CD14-positive monocyte (primary cell): ENCODE data around the gene MFRP. TPM values are rescaled to one million over a fixed set of nuclear protein-coding genes. Genes with fewer than 3 reads are reported as not detected.
"Not testable (repeated sequence)": the region's sequence is repeated elsewhere in the genome, so short reads cannot be mapped to it uniquely, and the experiment has no call there.

Experiments
- DNase-seq, 3 donors: peaks; one replicate each; pipeline ENCODE4 v3.0.0-alpha.2; 2011 to 2022
- H2AFZ ChIP-seq: 2 replicates; pipeline ENCODE4 v1.6.0; 2012; ENCODE audit warnings: mild to moderate bottlenecking, low read depth, low read length, inconsistent platforms; ENCODE audit not compliant: insufficient read depth, poor library complexity, severe bottlenecking
- H3K27ac ChIP-seq, 2 donors: 1 replicate in 1 of 2; 2 replicates in 1 of 2; pipeline ENCODE4 v1.5.1; 2012 to 2013; ENCODE audit warnings: low read length in 2 of 2, control low read depth in 1 of 2, inconsistent platforms in 1 of 2, low read depth in 1 of 2, mild to moderate bottlenecking in 1 of 2
- H3K27me3 ChIP-seq, 2 donors: one replicate each; pipeline versions ENCODE4 v1.6.0 to v1.6.1; 2011 to 2013; ENCODE audit warnings: low read length in 2 of 2; ENCODE audit not compliant: control insufficient read depth in 2 of 2, insufficient read depth in 2 of 2
- H3K36me3 ChIP-seq, 2 donors: replicated peaks in 1 of 2; 1 replicate in 1 of 2; 2 replicates in 1 of 2; pipeline versions ENCODE4 v1.5.1 to v1.6.1; 2012 to 2013; ENCODE audit warnings: low read length in 2 of 2, control low read depth in 1 of 2, inconsistent platforms in 1 of 2, mild to moderate bottlenecking in 1 of 2; ENCODE audit not compliant: insufficient read depth in 2 of 2, control insufficient read depth in 1 of 2
- H3K4me1 ChIP-seq, 2 donors: 1 replicate in 1 of 2; 2 replicates in 1 of 2; pipeline versions ENCODE4 v1.5.1 to v1.6.1; 2012 to 2013; ENCODE audit warnings: low read length in 2 of 2, control low read depth in 1 of 2, inconsistent platforms in 1 of 2, mild to moderate bottlenecking in 1 of 2, moderate library complexity in 1 of 2; ENCODE audit not compliant: insufficient read depth in 2 of 2, control insufficient read depth in 1 of 2
- H3K4me2 ChIP-seq: replicated peaks from 2 replicates; pipeline ENCODE3; 2012; ENCODE audit warnings: low read length, moderate library complexity, mild to moderate bottlenecking; ENCODE audit not compliant: poor library complexity, severe bottlenecking; ENCODE audit errors: extremely low read depth
- H3K4me3 ChIP-seq, 3 experiments: fragments of 200-600 bp in 1 of 3; sonication (generic) in 1 of 3; replicated peaks in 1 of 3; 1 replicate in 2 of 3; 2 replicates in 1 of 3; pipeline ENCODE4 v1.5.1; 2011 to 2013; ENCODE audit warnings: low read length in 3 of 3, mild to moderate bottlenecking in 3 of 3, control low read depth in 2 of 3, low read depth in 2 of 3, inconsistent platforms in 1 of 3, moderate library complexity in 1 of 3
- H3K79me2 ChIP-seq: 2 replicates; pipeline ENCODE4 v1.6.0; 2012; ENCODE audit warnings: mild to moderate bottlenecking, control low read depth, inconsistent platforms, low read length, moderate library complexity; ENCODE audit not compliant: insufficient read depth
- H3K9ac ChIP-seq: 2 replicates; pipeline ENCODE4 v1.6.0; 2017; ENCODE audit warnings: low read length, mild to moderate bottlenecking; ENCODE audit not compliant: insufficient read depth, poor library complexity, severe bottlenecking
- H3K9me3 ChIP-seq, 2 donors: replicated peaks in 1 of 2; 1 replicate in 1 of 2; 2 replicates in 1 of 2; pipeline versions ENCODE4 v1.5.1 to v1.6.1; 2012 to 2013; ENCODE audit warnings: low read length in 2 of 2, control low read depth in 1 of 2; ENCODE audit not compliant: control insufficient read depth in 1 of 2, insufficient read depth in 1 of 2
- H4K20me1 ChIP-seq: 2 replicates; pipeline ENCODE4 v1.6.0; 2012; ENCODE audit warnings: mild to moderate bottlenecking, low read length, control low read depth, moderate library complexity; ENCODE audit not compliant: insufficient read depth
- H3K27ac Mint-ChIP-seq, 7 donors: one replicate each; pipeline ENCODE4 v1.8.0; 2020; ENCODE audit warnings: mild to moderate bottlenecking in 7 of 7, mixed read lengths in 7 of 7, moderate library complexity in 6 of 7, inconsistent platforms in 2 of 7
- H3K27me3 Mint-ChIP-seq, 3 donors: one replicate each; pipeline ENCODE4 v1.8.0; 2021 to 2022; ENCODE audit warnings: low read depth in 3 of 3, mild to moderate bottlenecking in 3 of 3, mixed read lengths in 3 of 3, moderate library complexity in 3 of 3, inconsistent platforms in 1 of 3
- H3K36me3 Mint-ChIP-seq, 2 donors: one replicate each; pipeline ENCODE4 v1.8.0; 2020; ENCODE audit warnings: mixed read lengths in 2 of 2, inconsistent platforms in 1 of 2, mild to moderate bottlenecking in 1 of 2
- H3K4me1 Mint-ChIP-seq: one replicate; pipeline ENCODE4 v1.8.0; 2020; ENCODE audit warnings: mild to moderate bottlenecking, mixed read lengths
- H3K4me3 Mint-ChIP-seq, 2 donors: one replicate each; pipeline ENCODE4 v1.8.0; 2020; ENCODE audit warnings: mild to moderate bottlenecking in 2 of 2, mixed read lengths in 2 of 2, moderate library complexity in 1 of 2
- H3K9me3 Mint-ChIP-seq, 7 donors: one replicate each; pipeline ENCODE4 v1.8.0; 2020 to 2022; ENCODE audit warnings: mixed read lengths in 7 of 7, mild to moderate bottlenecking in 6 of 7, moderate library complexity in 6 of 7, inconsistent platforms in 2 of 7
- WGBS: methylation state at CpG from one replicate; pipeline ENCODE4 v1.1.5; 2013; ENCODE audit warnings: missing lambda C conversion rate; ENCODE audit not compliant: insufficient coverage; 5-methylcytosine and 5-hydroxymethylcytosine counted together
- intact Hi-C, 2 donors: fragments of 100-400 bp; cut with micrococcal nuclease; formaldehyde crosslinking; loops; one replicate each; pipeline versions ENCODE4 v1.15.0 to v1.15.1; 2023
- polyA plus RNA-seq, 3 donors: library from polyadenylated mRNA; depleted of rRNA in 1 of 3; unstranded in 2 of 3; stranded (reverse) in 1 of 3; fragments of 300-500 nt in 2 of 3; fragments of >200 nt in 1 of 3; fragmentation: Illumina TruSeq in 2 of 3; gene quantifications; 1 replicate in 2 of 3; 2 replicates in 1 of 3; pipeline ENCODE4 v1.2.3, GENCODE V29; 2012 to 2021
- TF ChIP-seq, protein P1 (sequence below): fragments of 200-600 bp; IDR thresholded peaks from one replicate; pipeline ENCODE4 v1.8.0; 2022; ENCODE audit warnings: antibody characterized with exemption, mild to moderate bottlenecking

Gene MFRP
- polyA plus RNA-seq, 3 donors: not detected

DNA sequence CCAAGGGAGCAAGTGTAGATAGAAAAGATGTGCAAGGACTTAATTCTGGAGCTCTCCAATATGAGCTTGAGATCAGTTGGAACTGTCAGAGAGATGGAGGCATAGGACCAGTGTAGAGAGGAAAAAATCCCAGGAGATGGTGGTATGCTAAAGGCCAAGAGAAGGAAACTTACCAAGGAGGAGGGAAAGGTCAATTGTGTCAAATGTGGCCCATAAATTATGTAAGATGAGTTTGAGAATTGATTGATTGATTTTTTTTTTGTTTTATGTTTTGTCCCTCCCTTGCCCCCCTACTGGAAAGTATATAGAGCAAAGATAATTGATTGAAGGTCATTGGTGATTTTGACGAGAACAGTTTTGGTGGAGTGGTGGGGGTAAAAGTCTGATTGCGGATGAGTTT, 37.8 kb upstream of the MFRP start:
- peaks cover 0 to 27% of the 10 kb centered on the region in 2 donors for H3K27me3 ChIP-seq
- H3K36me3 ChIP-seq: no peaks in the 10 kb centered on the region
- H3K9ac ChIP-seq: no peak overlapping the region
- H3K4me3 ChIP-seq: no peak overlapping the region
- H2AFZ ChIP-seq: no peak overlapping the region
- H3K4me2 ChIP-seq: no peak overlapping the region
- peaks cover 16 to 17% of the 10 kb centered on the region in 2 donors for H3K4me1 ChIP-seq
- intact Hi-C loops: no loop called here
- Mint-ChIP-seq H3K9me3 (peaks cover 0 to 3% (median 0%) of the 10 kb centered on the region in 7 donors), H3K4me3 (no peak overlapping the region), H3K27ac (no peak overlapping the region), H3K36me3 (no peaks in the 10 kb centered on the region), H3K4me1 (no peaks in the 10 kb centered on the region), H3K27me3 (peaks cover 13 to 23% (median 20%) of the 10 kb centered on the region in 3 donors)
- TF ChIP-seq, protein P1, sequence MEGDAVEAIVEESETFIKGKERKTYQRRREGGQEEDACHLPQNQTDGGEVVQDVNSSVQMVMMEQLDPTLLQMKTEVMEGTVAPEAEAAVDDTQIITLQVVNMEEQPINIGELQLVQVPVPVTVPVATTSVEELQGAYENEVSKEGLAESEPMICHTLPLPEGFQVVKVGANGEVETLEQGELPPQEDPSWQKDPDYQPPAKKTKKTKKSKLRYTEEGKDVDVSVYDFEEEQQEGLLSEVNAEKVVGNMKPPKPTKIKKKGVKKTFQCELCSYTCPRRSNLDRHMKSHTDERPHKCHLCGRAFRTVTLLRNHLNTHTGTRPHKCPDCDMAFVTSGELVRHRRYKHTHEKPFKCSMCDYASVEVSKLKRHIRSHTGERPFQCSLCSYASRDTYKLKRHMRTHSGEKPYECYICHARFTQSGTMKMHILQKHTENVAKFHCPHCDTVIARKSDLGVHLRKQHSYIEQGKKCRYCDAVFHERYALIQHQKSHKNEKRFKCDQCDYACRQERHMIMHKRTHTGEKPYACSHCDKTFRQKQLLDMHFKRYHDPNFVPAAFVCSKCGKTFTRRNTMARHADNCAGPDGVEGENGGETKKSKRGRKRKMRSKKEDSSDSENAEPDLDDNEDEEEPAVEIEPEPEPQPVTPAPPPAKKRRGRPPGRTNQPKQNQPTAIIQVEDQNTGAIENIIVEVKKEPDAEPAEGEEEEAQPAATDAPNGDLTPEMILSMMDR: no peak
- DNase-seq: no peak
- WGBS: 85% methylated on average over 2 of the region's 2 CpGs
- no peak overlapping the region for H3K27ac ChIP-seq
- no peaks in the 10 kb centered on the region for H3K79me2 ChIP-seq
- no peaks in the 10 kb centered on the region for H3K9me3 ChIP-seq
- no peaks in the 10 kb centered on the region for H4K20me1 ChIP-seq

GRCh38 chr11:119382513-119382912, 36.0 kb upstream of the MFRP start:
- H3K79me2 ChIP-seq, H4K20me1 ChIP-seq, H2AFZ ChIP-seq, intact Hi-C loops, H3K36me3 Mint-ChIP-seq, H3K36me3 ChIP-seq, H3K4me2 ChIP-seq, DNase-seq, H3K4me3 Mint-ChIP-seq, H3K9me3 ChIP-seq, H3K4me1 Mint-ChIP-seq, H3K27ac ChIP-seq, H3K9me3 Mint-ChIP-seq, H3K27ac Mint-ChIP-seq, H3K9ac ChIP-seq, H3K4me3 ChIP-seq: not testable (repeated sequence)
- peaks cover 16 to 17% of the 10 kb centered on the region in 2 donors for H3K4me1 ChIP-seq
- WGBS: 100% methylated on average over 11 of the region's 14 CpGs
- peaks cover 0 to 27% of the 10 kb centered on the region in 2 donors for H3K27me3 ChIP-seq
- peaks cover 13 to 19% (median 18%) of the 10 kb centered on the region in 3 donors for H3K27me3 Mint-ChIP-seq
